NCI-H1694 treated with DMSO at 0.1 percent for 48 hours (cell line): ENCODE data around the gene BLOC1S4.
"Not testable (repeated sequence)": the region's sequence is repeated elsewhere in the genome, so short reads cannot be mapped to it uniquely, and the experiment has no call there.

Experiments
- DNase-seq: peaks from one replicate; lab custom pipeline; 2025; lab: John Stamatoyannopoulos, UW

BLOC1S4 gene

GRCh38 chr4:6716018-6716911 is at the start of gene BLOC1S4:
Gene BLOC1S4, plus strand, starts transcription at chr4:6716174. Its CDS starts 36 bp downstream, at chr4:6716210.
- peak; percentile 82 for DNase-seq

GRCh38 chr4:6668391-6668790 is 47.6 kb upstream of the BLOC1S4 start:
- DNase-seq = no peak

- no peak for DNase-seq
These were observed 44.3 kb upstream of the BLOC1S4 start for GRCh38 chr4:6671648-6672047.

- no peak for DNase-seq
These were observed 43.8 kb upstream of the BLOC1S4 start for GRCh38 chr4:6672131-6672530.

GRCh38 chr4:6672541-6673190 is 43.3 kb upstream of the BLOC1S4 start:
- not testable (repeated sequence) for DNase-seq

- DNase-seq = not testable (repeated sequence)
These were observed 42.7 kb upstream of the BLOC1S4 start for GRCh38 chr4:6673191-6673659.

GRCh38 chr4:6673660-6674499 is 42.1 kb upstream of the BLOC1S4 start:
- no peak for DNase-seq

GRCh38 chr4:6674500-6675149 is 41.3 kb upstream of the BLOC1S4 start:
- DNase-seq = no peak

GRCh38 chr4:6676722-6677558 is 39.0 kb upstream of the BLOC1S4 start:
- DNase-seq = no peak

GRCh38 chr4:6680372-6681034 is 35.5 kb upstream of the BLOC1S4 start:
- DNase-seq = no peak

- no peak for DNase-seq
These were observed 34.8 kb upstream of the BLOC1S4 start for GRCh38 chr4:6681191-6681590.

GRCh38 chr4:6682862-6683590 is 32.9 kb upstream of the BLOC1S4 start:
- DNase-seq = no peak

GRCh38 chr4:6684656-6685055 is 31.3 kb upstream of the BLOC1S4 start:
- no peak for DNase-seq

- no peak for DNase-seq
These were observed 29.7 kb upstream of the BLOC1S4 start for GRCh38 chr4:6686104-6686787.

GRCh38 chr4:6687947-6688878 is 27.8 kb upstream of the BLOC1S4 start:
- no peak for DNase-seq

- no peak for DNase-seq
These were observed 27.0 kb upstream of the BLOC1S4 start for GRCh38 chr4:6688879-6689505.

GRCh38 chr4:6689506-6689960 is 26.4 kb upstream of the BLOC1S4 start:
- DNase-seq = no peak
